A673 (cell line): Measurements from ENCODE around the gene NAE1.

Experiments used
- CTCF ChIP-seq: fragments of 300-800, 200-600 bp; sonication (generic); conservative IDR thresholded peaks from 2 replicates; pipeline ENCODE4 v1.5.1; 2017; ENCODE audit warnings: low read depth, mild to moderate bottlenecking, antibody characterized with exemption, low read length, moderate library complexity, mixed read lengths
- EZH2 ChIP-seq: fragments of 200-600 bp; sonication (generic); IDR thresholded peaks from 2 replicates; pipeline ENCODE4 v1.6.1; 2017; ENCODE audit warnings: borderline replicate concordance, low read depth, mild to moderate bottlenecking, mixed read lengths, antibody characterized with exemption, low read length; ENCODE audit not compliant: poor library complexity, severe bottlenecking

- TF ChIP-seq CTCF: no peak
- no peak for TF ChIP-seq EZH2
Observed at GRCh38 chr16:66862023-66862520, 31.3 kb upstream of the NAE1 start.
